ENCODE measurements around the gene PLOD1. TPM values are rescaled to one million over a fixed set of nuclear protein-coding genes. Genes with fewer than 3 reads are reported as not detected.

Gene PLOD1
- total and polyA plus RNA-seq, 10 of the 15 experiments (the other 5 are each of a cell fraction or from before 2014, with no cell fraction given) = 10.6 to 42.6 (median 29.3) TPM

- BruUV-seq (replicated peaks) = no TSS peak
- Histone ChIP-seq H3K4me3 (no peak overlapping the region), H4K20me1 (ENCODE audit: control insufficient read depth, insufficient read depth) (no peaks in the 10 kb centered on the region), H3K4me1 (ENCODE audit: control insufficient read depth, insufficient read depth, low read length) (no peaks in the 10 kb centered on the region), H3K4me2 (ENCODE audit: control insufficient read depth, insufficient read depth) (no peak overlapping the region), H3K9ac (ENCODE audit: control insufficient read depth, insufficient read depth, low read length) (no peak overlapping the region), H3K9me3 (replicated peaks; ENCODE audit: control insufficient read depth, insufficient read depth, low read length) (peaks cover under 1% of the 10 kb centered on the region; the same call in 1 of the 3 replicates), H3K36me3 (ENCODE audit: control insufficient read depth in 2 of 2, insufficient read depth in 2 of 2, low read length in 1 of 2) (peaks cover 0 to 5% of the 10 kb centered on the region in 2 experiments), H3K27ac (ENCODE audit: control insufficient read depth, insufficient read depth) (no peak overlapping the region), H2AFZ (ENCODE audit: control insufficient read depth, low read depth, low read length) (no peak overlapping the region), H3K79me2 (ENCODE audit: control insufficient read depth, insufficient read depth, low read length) (peaks cover under 1% of the 10 kb centered on the region; the same call in 1 of the 2 replicates), H3K27me3 (replicated peaks in 1 of 2; ENCODE audit: control insufficient read depth in 2 of 2, insufficient read depth in 2 of 2, low read length in 1 of 2) (no peaks in the 10 kb centered on the region)
- RAD21 ChIA-PET (ENCODE audit: unreplicated experiment) = no interaction called here
- ATAC-seq = no peak
- in situ Hi-C loops (cut with MboI) = no loop called here
- WGBS (ENCODE audit: insufficient coverage, insufficient replicate concordance, low lambda C conversion rate, missing lambda C conversion rate) = 91% methylated on average over 4 of the region's 4 CpGs
- no peak for DNase-seq (ENCODE audit: low read depth, low spot score)
- CTCF ChIA-PET = interaction anchor here (0.5 kb wide), 1 partner anchor 744 kb away, joined by 3 read pairs; no protein-coding TSS in a partner anchor
- intact Hi-C loops (cut with micrococcal nuclease; ENCODE audit: unreplicated experiment) = no loop called here
- FAIRE-seq = no peak
- SMC1A ChIA-PET (ENCODE audit: uncharacterized antibody, unreplicated experiment) = no interaction called here
- POLR2A ChIA-PET = interaction anchor here (0.5 to 0.8 kb wide), 2 partner anchors 9 to 34 kb away, joined by 3 to 5 read pairs; partner anchors contain the start of gene PLOD1
- no peak for TF ChIP-seq SMAD1 (IDR thresholded peaks at IDR 0.05; ENCODE audit: low read depth, partially characterized antibody)
- TF ChIP-seq RFX5 (IDR thresholded peaks at IDR 0.05; ENCODE audit: low read depth, low read length) = no peak
- no peak for TF ChIP-seq TCF7 (IDR thresholded peaks at IDR 0.05; ENCODE audit: borderline replicate concordance)
- TF ChIP-seq, protein P1, sequence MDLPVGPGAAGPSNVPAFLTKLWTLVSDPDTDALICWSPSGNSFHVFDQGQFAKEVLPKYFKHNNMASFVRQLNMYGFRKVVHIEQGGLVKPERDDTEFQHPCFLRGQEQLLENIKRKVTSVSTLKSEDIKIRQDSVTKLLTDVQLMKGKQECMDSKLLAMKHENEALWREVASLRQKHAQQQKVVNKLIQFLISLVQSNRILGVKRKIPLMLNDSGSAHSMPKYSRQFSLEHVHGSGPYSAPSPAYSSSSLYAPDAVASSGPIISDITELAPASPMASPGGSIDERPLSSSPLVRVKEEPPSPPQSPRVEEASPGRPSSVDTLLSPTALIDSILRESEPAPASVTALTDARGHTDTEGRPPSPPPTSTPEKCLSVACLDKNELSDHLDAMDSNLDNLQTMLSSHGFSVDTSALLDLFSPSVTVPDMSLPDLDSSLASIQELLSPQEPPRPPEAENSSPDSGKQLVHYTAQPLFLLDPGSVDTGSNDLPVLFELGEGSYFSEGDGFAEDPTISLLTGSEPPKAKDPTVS (IDR thresholded peaks at IDR 0.05; ENCODE audit: low read depth, low read length) = no peak
- TF ChIP-seq PAX8 (IDR thresholded peaks at IDR 0.05) = no peak
- TF ChIP-seq, protein P2, sequence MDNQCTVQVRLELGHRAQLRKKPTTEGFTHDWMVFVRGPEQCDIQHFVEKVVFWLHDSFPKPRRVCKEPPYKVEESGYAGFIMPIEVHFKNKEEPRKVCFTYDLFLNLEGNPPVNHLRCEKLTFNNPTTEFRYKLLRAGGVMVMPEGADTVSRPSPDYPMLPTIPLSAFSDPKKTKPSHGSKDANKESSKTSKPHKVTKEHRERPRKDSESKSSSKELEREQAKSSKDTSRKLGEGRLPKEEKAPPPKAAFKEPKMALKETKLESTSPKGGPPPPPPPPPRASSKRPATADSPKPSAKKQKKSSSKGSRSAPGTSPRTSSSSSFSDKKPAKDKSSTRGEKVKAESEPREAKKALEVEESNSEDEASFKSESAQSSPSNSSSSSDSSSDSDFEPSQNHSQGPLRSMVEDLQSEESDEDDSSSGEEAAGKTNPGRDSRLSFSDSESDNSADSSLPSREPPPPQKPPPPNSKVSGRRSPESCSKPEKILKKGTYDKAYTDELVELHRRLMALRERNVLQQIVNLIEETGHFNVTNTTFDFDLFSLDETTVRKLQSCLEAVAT (IDR thresholded peaks at IDR 0.05) = no peak
- no peak for TF ChIP-seq ZNF207 (IDR thresholded peaks at IDR 0.05; ENCODE audit: borderline replicate concordance)
- no peak for TF ChIP-seq SIX5 (IDR thresholded peaks at IDR 0.05; ENCODE audit: low read depth, low read length, severe bottlenecking)
- no peak for TF ChIP-seq CHD1 (IDR thresholded peaks at IDR 0.05; ENCODE audit: low read depth, low read length)
- TF ChIP-seq JUNB (IDR thresholded peaks at IDR 0.05) = no peak
- TF ChIP-seq SUPT20H (IDR thresholded peaks at IDR 0.05; ENCODE audit: borderline replicate concordance, control insufficient read depth, low read depth, low read length) = no peak
- TF ChIP-seq, protein P3, sequence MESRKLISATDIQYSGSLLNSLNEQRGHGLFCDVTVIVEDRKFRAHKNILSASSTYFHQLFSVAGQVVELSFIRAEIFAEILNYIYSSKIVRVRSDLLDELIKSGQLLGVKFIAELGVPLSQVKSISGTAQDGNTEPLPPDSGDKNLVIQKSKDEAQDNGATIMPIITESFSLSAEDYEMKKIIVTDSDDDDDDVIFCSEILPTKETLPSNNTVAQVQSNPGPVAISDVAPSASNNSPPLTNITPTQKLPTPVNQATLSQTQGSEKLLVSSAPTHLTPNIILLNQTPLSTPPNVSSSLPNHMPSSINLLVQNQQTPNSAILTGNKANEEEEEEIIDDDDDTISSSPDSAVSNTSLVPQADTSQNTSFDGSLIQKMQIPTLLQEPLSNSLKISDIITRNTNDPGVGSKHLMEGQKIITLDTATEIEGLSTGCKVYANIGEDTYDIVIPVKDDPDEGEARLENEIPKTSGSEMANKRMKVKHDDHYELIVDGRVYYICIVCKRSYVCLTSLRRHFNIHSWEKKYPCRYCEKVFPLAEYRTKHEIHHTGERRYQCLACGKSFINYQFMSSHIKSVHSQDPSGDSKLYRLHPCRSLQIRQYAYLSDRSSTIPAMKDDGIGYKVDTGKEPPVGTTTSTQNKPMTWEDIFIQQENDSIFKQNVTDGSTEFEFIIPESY (IDR thresholded peaks at IDR 0.05) = no peak
- TF ChIP-seq ZZZ3 (IDR thresholded peaks at IDR 0.05; ENCODE audit: control insufficient read depth, insufficient read length, low read depth) = no peak
- no peak for TF ChIP-seq EGR1 (IDR thresholded peaks at IDR 0.05; ENCODE audit: borderline replicate concordance in 1 of 2, low read depth in 2 of 2, low read length in 2 of 2)
- TF ChIP-seq CEBPZ (IDR thresholded peaks at IDR 0.05; ENCODE audit: low read depth, low read length) = no peak
- no peak for TF ChIP-seq GATAD2B (conservative IDR thresholded peaks at IDR 0.05; ENCODE audit: low read depth)
These were observed 9.1 kb downstream of the PLOD1 start for GRCh38 chr1:11943619-11944018.

Data from GM12878 (cell line).